Lung (tissue), 12 donors: ENCODE data around the gene CDHR2. TPM values are rescaled to one million over a fixed set of nuclear protein-coding genes. Genes with fewer than 3 reads are reported as not detected.

Source experiments
- ATAC-seq: fragments of 200-7000 bp; cut with Tn5 transposase; one replicate; pipeline ENCODE4 v1.9.1; 2020; ENCODE audit warnings: moderate number of reproducible peaks; ENCODE audit not compliant: insufficient read depth, low FRiP score
- DNase-seq, 3 donors: peaks; one replicate each; pipeline ENCODE4 v3.0.0-alpha.2; 2013 to 2017
- H3K27ac ChIP-seq, 2 donors: one replicate each; pipeline ENCODE4 v1.5.1; 2013; ENCODE audit warnings: mild to moderate bottlenecking in 2 of 2, moderate library complexity in 2 of 2, control low read depth in 1 of 2, inconsistent platforms in 1 of 2, low read depth in 1 of 2, low read length in 1 of 2
- H3K27me3 ChIP-seq, 3 donors: one replicate each; pipeline ENCODE4 v1.5.1; 2013; ENCODE audit warnings: low read length in 2 of 3; ENCODE audit not compliant: control insufficient read depth in 3 of 3, insufficient read depth in 3 of 3
- H3K36me3 ChIP-seq, 4 donors: one replicate each; pipeline ENCODE4 v1.5.1; 2013; ENCODE audit warnings: low read length in 4 of 4, mild to moderate bottlenecking in 1 of 4, moderate library complexity in 1 of 4; ENCODE audit not compliant: control insufficient read depth in 4 of 4, insufficient read depth in 4 of 4
- H3K4me1 ChIP-seq, 5 donors: one replicate each; pipeline ENCODE4 v1.5.1; 2013; ENCODE audit warnings: low read length in 5 of 5, mild to moderate bottlenecking in 2 of 5, moderate library complexity in 1 of 5; ENCODE audit not compliant: control insufficient read depth in 5 of 5, insufficient read depth in 5 of 5
- H3K4me3 ChIP-seq: one replicate; pipeline ENCODE4 v1.5.1; 2013; ENCODE audit warnings: mild to moderate bottlenecking, control low read depth, moderate library complexity
- H3K9ac ChIP-seq, 2 donors: one replicate each; pipeline ENCODE4 v1.5.1; 2013; ENCODE audit warnings: low read length in 2 of 2, control low read depth in 1 of 2; ENCODE audit not compliant: insufficient read depth in 1 of 2
- H3K9me3 ChIP-seq, 4 donors: one replicate each; pipeline ENCODE4 v1.5.1; 2013; ENCODE audit warnings: low read length in 3 of 4, mild to moderate bottlenecking in 1 of 4, moderate library complexity in 1 of 4; ENCODE audit not compliant: control insufficient read depth in 4 of 4, insufficient read depth in 3 of 4
- CTCF ChIP-seq: IDR thresholded peaks from 2 replicates; pipeline ENCODE4 v1.5.1; 2012; ENCODE audit warnings: mild to moderate bottlenecking; ENCODE audit errors: control extremely low read depth, extremely low read depth
- WGBS, 2 donors: extraction: QIAGEN DNeasy Blood & Tissue Kit; methylation state at CpG; one replicate each; pipeline ENCODE4 v1.1.7; 2013; 5-methylcytosine and 5-hydroxymethylcytosine counted together
- polyA plus RNA-seq, 2 donors: library from polyadenylated mRNA; stranded (reverse); fragments of 200-250 nt; gene quantifications; one replicate each; pipeline ENCODE4 v1.2.1, GENCODE V29; 2013
- total RNA-seq, 2 donors: library from RNA; depleted of rRNA in 1 of 2; stranded (reverse); fragments of >200 nt in 1 of 2; gene quantifications; one replicate each; pipeline ENCODE4 v1.2.1, GENCODE V29; 2014 to 2021
- donor health status: control.
- donor health status: control.
- donor health status: Bipolar disorder and iron deficiency.
- donor health status: healthy.
- donor health status: DM: yes; HTN: yes; CAD: no.

CDHR2 gene
- total and polyA plus RNA-seq, 4 donors, result 0.02 to 1.5 (median 0.42) TPM

- no peak overlapping the region for H3K4me3 ChIP-seq
- H3K27me3 ChIP-seq, result peaks cover 7 to 69% (median 44%) of the 10 kb centered on the region in 3 donors
- ATAC-seq, result peak; percentile 70
Observed at GRCh38 chr5:176619203-176619568, 70.0 kb downstream of the CDHR2 start.

GRCh38 chr5:176619569-176620332, 70.6 kb downstream of the CDHR2 start:
- H3K27ac ChIP-seq, result no peak overlapping the region
- H3K27me3 ChIP-seq, result peaks cover 7 to 69% (median 45%) of the 10 kb centered on the region in 3 donors
- no peak overlapping the region for H3K9ac ChIP-seq
- ATAC-seq (no peak), DNase-seq (no peak)
- 14 to 15% methylated on average over 59 of the region's 59 CpGs for WGBS, 2 donors
- H3K4me1 ChIP-seq, result peaks cover 0 to 9% (median 0%) of the 10 kb centered on the region in 5 donors
- peaks cover 0 to 10% (median 0%) of the 10 kb centered on the region in 4 donors for H3K9me3 ChIP-seq
- no peaks in the 10 kb centered on the region for H3K36me3 ChIP-seq
- H3K4me3 ChIP-seq, result no peak overlapping the region
- TF ChIP-seq CTCF, result no peak

More at GRCh38 chr5:176619203-176619568, 70.0 kb downstream of the CDHR2 start:
- H3K36me3 ChIP-seq, result no peaks in the 10 kb centered on the region
- DNase-seq, result peak; percentile 74 to 84 (median 75)
- H3K27ac ChIP-seq, result no peak overlapping the region
- no peak overlapping the region for H3K9ac ChIP-seq
- 5 to 6% methylated on average over 24 to 31 of the region's 31 CpGs for WGBS, 2 donors
- TF ChIP-seq CTCF, result no peak
- peaks cover 0 to 10% (median 0%) of the 10 kb centered on the region in 4 donors for H3K9me3 ChIP-seq
- H3K4me1 ChIP-seq, result peaks cover 0 to 9% (median 0%) of the 10 kb centered on the region in 5 donors

GRCh38 chr5:176620333-176620981, 71.3 kb downstream of the CDHR2 start:
- Histone ChIP-seq H3K4me1 (peaks cover 0 to 9% (median 0%) of the 10 kb centered on the region in 5 donors), H3K9me3 (peaks cover 0 to 10% (median 0%) of the 10 kb centered on the region in 4 donors), H3K27me3 (peaks cover 7 to 72% (median 50%) of the 10 kb centered on the region in 3 donors), H3K36me3 (no peaks in the 10 kb centered on the region), H3K27ac (no peak overlapping the region), H3K4me3 (no peak overlapping the region), H3K9ac (no peak overlapping the region)
- ATAC-seq (no peak), DNase-seq (no peak)
- no peak for TF ChIP-seq CTCF
- WGBS, 2 donors, result 5 to 6% methylated on average over 31 to 32 of the region's 32 CpGs
